HEK293 (cell line): Measurements from ENCODE around the gene TRIM62.

Source experiments
- CTCF ChIA-PET: fragments of 350-600 bp; formaldehyde crosslinking; extraction: SDS; loops from one replicate; lab custom pipeline; 2021; ENCODE audit warnings: antibody characterized with exemption; lab: Yijun Ruan, JAX
- POLR2A ChIA-PET: fragments of 300-600 bp; formaldehyde crosslinking; extraction: SDS; loops from one replicate; lab custom pipeline; 2020; ENCODE audit warnings: antibody characterized with exemption, inconsistent platforms; lab: Yijun Ruan, JAX
- H3K27ac ChIP-seq: fragments of 200-500 bp; sonication (Bioruptor generic); 2 replicates; pipeline ENCODE4 v1.5.1; 2014; ENCODE audit warnings: low read depth, low read length, control low read depth, inconsistent platforms; ENCODE audit errors: extremely low read depth
- H3K36me3 ChIP-seq, 2 experiments: fragments of 200-500 bp in 1 of 2; sonication (Bioruptor generic) in 1 of 2; 1 replicate in 1 of 2; 2 replicates in 1 of 2; pipeline ENCODE4 v1.5.1; 2014 to 2017; ENCODE audit warnings: inconsistent platforms in 2 of 2, low read length in 2 of 2; ENCODE audit not compliant: control insufficient read depth in 2 of 2, insufficient read depth in 1 of 2
- H3K4me1 ChIP-seq: fragments of 200-500 bp; sonication (Bioruptor generic); 2 replicates; pipeline ENCODE4 v1.5.1; 2014; ENCODE audit warnings: mild to moderate bottlenecking, low read length, inconsistent platforms; ENCODE audit not compliant: control insufficient read depth, insufficient read depth
- H3K4me3 ChIP-seq: 2 replicates; pipeline ENCODE4 v1.5.1; 2011; ENCODE audit warnings: low read depth, mild to moderate bottlenecking, control low read depth, low read length, moderate library complexity
- H3K9me3 ChIP-seq: fragments of 200-500 bp; sonication (Bioruptor generic); 2 replicates; pipeline ENCODE4 v1.5.1; 2014; ENCODE audit warnings: low read depth, low read length, inconsistent platforms; ENCODE audit not compliant: control insufficient read depth, insufficient read depth
- GLIS2 ChIP-seq: fragments of 450-650 bp; formaldehyde crosslinking; IDR thresholded peaks from 2 replicates; pipeline ENCODE4 v1.5.1; 2016; ENCODE audit warnings: missing biosample characterization, missing genetic modification characterization
- ZFP3 ChIP-seq: fragments of 450-650 bp; formaldehyde crosslinking; IDR thresholded peaks from 2 replicates; pipeline ENCODE4 v1.5.1; 2016; ENCODE audit warnings: low read depth, missing biosample characterization, missing genetic modification characterization
- ZIC2 ChIP-seq: fragments of 450-650 bp; formaldehyde crosslinking; IDR thresholded peaks from 2 replicates; pipeline ENCODE4 v1.5.1; 2016; ENCODE audit warnings: missing biosample characterization, missing genetic modification characterization
- ZNF16 ChIP-seq: fragments of 450-650 bp; formaldehyde crosslinking; IDR thresholded peaks from 2 replicates; pipeline ENCODE4 v1.5.1; 2016; ENCODE audit warnings: low read depth, missing biosample characterization, missing genetic modification characterization
- ZNF19 ChIP-seq: fragments of 450-650 bp; formaldehyde crosslinking; IDR thresholded peaks from 2 replicates; pipeline ENCODE4; 2016; ENCODE audit warnings: missing biosample characterization, missing genetic modification characterization, low read depth
- ZNF239 ChIP-seq: fragments of 450-650 bp; formaldehyde crosslinking; IDR thresholded peaks from 2 replicates; pipeline ENCODE4 v1.5.1; 2016; ENCODE audit warnings: missing biosample characterization, missing genetic modification characterization
- ZNF354C ChIP-seq: fragments of 450-650 bp; formaldehyde crosslinking; IDR thresholded peaks from 2 replicates; pipeline ENCODE4 v1.5.1; 2016; ENCODE audit warnings: missing biosample characterization, missing genetic modification characterization, low read depth, borderline replicate concordance
- ZNF548 ChIP-seq: fragments of 450-650 bp; formaldehyde crosslinking; IDR thresholded peaks from 2 replicates; pipeline ENCODE4 v1.5.1; 2016; ENCODE audit warnings: missing biosample characterization, missing genetic modification characterization
- ZNF600 ChIP-seq: fragments of 450-650 bp; formaldehyde crosslinking; IDR thresholded peaks from 2 replicates; pipeline ENCODE4 v1.5.1; 2016; ENCODE audit warnings: missing biosample characterization, missing genetic modification characterization
- ZNF658 ChIP-seq: fragments of 450-650 bp; formaldehyde crosslinking; IDR thresholded peaks from 2 replicates; pipeline ENCODE4; 2016; ENCODE audit warnings: missing biosample characterization, missing genetic modification characterization
- ZNF677 ChIP-seq: fragments of 450-650 bp; IDR thresholded peaks from 2 replicates; pipeline ENCODE4 v1.5.0; 2018; ENCODE audit warnings: missing biosample characterization, mild to moderate bottlenecking, missing genetic modification characterization, moderate library complexity
- TF ChIP-seq, protein P1 (sequence below): fragments of 450-650 bp; formaldehyde crosslinking; IDR thresholded peaks from 2 replicates; pipeline ENCODE4 v1.5.1; 2016; ENCODE audit warnings: missing biosample characterization, missing genetic modification characterization
- TF ChIP-seq, protein P2 (sequence below): fragments of 450-650 bp; formaldehyde crosslinking; IDR thresholded peaks from 2 replicates; pipeline ENCODE4 v1.5.1; 2016; ENCODE audit warnings: missing biosample characterization, missing genetic modification characterization
- TF ChIP-seq, protein P3 (sequence below): fragments of 450-650 bp; formaldehyde crosslinking; IDR thresholded peaks from 2 replicates; pipeline ENCODE4 v1.5.1; 2017; ENCODE audit warnings: missing biosample characterization, missing genetic modification characterization

The TRIM62 gene

DNA sequence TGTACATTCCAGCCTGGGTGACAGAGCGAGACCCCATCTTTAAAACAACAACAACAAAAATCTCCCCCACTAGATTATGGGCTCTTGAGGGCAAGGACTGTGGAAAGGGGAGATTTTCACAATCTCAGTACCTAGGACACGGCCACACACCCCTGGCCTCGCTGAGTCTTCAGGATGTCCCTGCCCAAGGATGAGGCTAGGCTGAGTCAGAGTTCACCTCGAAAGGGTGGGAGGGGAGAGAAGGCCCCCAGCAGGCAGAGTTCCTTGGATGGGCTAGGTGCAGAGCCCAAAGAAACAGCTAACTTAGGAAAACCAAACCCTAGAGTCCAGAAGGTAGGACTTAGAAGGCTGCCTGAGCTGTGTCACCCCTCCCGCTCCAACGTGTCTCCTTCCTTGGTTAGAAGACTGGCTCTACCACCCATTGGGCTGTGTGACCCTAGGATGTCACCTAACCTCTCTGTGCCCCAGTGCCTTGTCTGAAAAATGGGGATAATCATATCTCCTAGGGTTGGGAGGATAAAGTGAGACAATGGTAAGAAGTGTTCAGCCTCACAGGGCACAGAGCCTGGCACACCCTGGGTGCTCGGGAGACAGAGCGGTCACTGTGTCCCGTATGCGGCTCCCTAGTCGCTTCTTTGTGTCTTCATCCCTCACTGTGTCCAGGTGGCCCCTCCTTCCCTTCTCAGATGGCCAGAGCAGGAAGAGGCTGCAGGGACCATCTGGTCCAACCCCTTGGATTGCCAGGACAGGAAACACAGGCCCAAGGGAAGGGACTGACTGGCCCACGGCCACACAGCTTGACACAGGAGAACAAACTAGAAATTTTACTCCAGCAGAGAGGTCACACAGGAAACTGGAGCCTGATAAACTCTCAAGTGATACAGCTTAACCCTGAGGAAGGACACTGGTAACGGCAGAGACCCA lies 11.2 kb downstream of the TRIM62 start (continued):
- TF ChIP-seq, protein P1, sequence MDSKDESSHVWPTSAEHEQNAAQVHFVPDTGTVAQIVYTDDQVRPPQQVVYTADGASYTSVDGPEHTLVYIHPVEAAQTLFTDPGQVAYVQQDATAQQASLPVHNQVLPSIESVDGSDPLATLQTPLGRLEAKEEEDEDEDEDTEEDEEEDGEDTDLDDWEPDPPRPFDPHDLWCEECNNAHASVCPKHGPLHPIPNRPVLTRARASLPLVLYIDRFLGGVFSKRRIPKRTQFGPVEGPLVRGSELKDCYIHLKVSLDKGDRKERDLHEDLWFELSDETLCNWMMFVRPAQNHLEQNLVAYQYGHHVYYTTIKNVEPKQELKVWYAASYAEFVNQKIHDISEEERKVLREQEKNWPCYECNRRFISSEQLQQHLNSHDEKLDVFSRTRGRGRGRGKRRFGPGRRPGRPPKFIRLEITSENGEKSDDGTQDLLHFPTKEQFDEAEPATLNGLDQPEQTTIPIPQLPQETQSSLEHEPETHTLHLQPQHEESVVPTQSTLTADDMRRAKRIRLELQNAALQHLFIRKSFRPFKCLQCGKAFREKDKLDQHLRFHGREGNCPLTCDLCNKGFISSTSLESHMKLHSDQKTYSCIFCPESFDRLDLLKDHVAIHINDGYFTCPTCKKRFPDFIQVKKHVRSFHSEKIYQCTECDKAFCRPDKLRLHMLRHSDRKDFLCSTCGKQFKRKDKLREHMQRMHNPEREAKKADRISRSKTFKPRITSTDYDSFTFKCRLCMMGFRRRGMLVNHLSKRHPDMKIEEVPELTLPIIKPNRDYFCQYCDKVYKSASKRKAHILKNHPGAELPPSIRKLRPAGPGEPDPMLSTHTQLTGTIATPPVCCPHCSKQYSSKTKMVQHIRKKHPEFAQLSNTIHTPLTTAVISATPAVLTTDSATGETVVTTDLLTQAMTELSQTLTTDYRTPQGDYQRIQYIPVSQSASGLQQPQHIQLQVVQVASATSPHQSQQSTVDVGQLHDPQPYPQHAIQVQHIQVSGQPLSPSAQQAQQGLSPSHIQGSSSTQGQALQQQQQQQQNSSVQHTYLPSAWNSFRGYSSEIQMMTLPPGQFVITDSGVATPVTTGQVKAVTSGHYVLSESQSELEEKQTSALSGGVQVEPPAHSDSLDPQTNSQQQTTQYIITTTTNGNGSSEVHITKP (tag by site-specific recombination), result peak; percentile 26; the same call in 1 of the 2 replicates
- TF ChIP-seq ZFP3 (tag by site-specific recombination), result no peak
- TF ChIP-seq, all 188 proteins: peak for 2

DNA sequence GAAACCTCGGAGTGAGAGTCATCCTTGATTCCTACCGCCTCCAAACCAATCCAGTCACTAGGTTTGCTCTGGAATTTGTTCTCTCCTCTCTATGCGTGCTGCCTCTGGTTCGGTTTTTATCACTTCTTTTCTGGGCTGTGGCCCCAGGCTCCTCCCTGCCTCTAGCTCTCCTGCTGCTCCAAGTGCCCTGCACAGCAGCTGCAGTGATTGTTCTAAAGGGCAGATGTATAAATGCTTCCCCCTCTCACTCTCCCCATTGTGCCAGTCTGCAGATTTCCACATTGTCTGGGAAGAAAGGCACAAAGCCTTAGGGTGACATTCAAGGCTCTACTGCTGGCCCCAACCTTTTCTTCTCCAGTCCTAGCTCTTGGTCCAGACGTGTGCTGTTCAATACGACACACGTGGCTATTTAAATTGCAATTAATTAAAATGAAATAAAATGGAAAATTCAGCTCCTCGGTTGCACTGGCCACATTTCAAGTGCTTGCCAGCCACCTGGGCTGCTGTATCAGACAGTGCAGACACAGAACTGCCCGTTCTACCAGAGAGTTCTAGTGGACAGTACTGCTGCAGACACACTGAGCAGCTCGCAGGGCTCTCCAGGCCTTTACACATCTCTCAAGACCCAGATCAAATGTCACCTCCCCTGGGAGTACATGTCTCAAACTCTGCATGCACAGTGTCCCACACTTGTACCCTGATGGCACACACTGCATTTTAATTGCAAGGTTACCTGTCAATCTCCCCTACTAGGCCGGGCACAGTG lies 12.4 kb downstream of the TRIM62 start:
- Histone ChIP-seq H3K9me3 (no peaks in the 10 kb centered on the region; the same call in 1 of the 2 replicates), H3K36me3 (no peaks in the 10 kb centered on the region), H3K4me3 (no peak overlapping the region), H3K4me1 (no peaks in the 10 kb centered on the region), H3K27ac (no peak overlapping the region)
- ChIA-PET CTCF (no interaction called here), POLR2A (no interaction called here)
- TF ChIP-seq, protein P2, sequence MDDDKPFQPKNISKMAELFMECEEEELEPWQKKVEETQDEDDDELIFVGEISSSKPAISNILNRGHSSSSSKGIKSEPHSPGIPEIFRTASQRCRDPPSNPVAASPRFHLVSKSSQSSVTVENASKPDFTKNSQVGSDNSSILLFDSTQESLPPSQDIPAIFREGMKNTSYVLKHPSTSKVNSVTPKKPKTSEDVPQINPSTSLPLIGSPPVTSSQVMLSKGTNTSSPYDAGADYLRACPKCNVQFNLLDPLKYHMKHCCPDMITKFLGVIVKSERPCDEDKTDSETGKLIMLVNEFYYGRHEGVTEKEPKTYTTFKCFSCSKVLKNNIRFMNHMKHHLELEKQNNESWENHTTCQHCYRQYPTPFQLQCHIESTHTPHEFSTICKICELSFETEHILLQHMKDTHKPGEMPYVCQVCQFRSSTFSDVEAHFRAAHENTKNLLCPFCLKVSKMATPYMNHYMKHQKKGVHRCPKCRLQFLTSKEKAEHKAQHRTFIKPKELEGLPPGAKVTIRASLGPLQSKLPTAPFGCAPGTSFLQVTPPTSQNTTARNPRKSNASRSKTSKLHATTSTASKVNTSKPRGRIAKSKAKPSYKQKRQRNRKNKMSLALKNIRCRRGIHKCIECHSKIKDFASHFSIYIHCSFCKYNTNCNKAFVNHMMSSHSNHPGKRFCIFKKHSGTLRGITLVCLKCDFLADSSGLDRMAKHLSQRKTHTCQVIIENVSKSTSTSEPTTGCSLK, result no peak
- TF ChIP-seq ZNF600 (tag by site-specific recombination) (0 out of 2 replicates have a peak, but pooled peaks have one; percentile 29), ZIC2 (peak; percentile 53)

DNA sequence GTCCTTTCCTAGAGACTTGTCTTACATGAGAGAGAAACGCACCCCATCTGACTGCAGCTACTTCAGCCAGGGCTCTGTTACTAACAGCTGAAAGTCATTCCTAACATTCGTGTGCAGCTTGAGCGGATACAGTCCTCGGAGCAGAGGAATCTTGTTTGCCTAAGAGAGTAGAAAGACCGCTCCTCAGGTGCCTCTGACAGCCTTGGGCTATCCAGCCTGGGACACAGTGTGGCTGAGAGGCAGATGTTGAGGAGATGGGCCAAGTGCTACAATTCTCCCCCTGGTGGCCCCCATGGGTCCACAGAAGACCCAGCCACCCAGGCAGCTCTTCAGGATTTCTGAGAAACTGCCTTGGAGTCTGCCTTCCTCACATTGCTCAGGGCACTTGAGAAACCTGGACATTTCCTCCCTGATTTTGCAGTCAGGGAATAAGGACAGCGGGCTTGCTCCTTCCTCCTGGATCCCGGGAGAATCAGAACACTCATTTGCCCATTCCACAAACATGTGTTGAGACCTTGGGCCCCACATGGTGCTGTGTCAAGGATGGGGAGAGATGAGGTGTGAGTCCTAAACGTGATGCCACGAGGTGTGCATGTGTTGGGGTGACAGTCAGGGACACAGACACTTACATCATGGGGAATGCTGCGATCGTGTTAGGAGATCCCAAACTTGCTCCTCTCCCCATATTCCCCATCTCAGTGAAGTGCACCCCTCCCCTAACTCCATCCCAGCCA lies 13.1 kb downstream of the TRIM62 start:
- Histone ChIP-seq H3K4me3 (no peak overlapping the region), H3K27ac (no peak overlapping the region), H3K36me3 (no peaks in the 10 kb centered on the region), H3K4me1 (no peaks in the 10 kb centered on the region), H3K9me3 (no peaks in the 10 kb centered on the region; the same call in 1 of the 2 replicates)
- ChIA-PET POLR2A (no interaction called here), CTCF (interaction anchor here (0.7 kb wide), 1 partner anchor 21 kb away, joined by 3 read pairs; no protein-coding TSS in a partner anchor)
- TF ChIP-seq GLIS2 (tag by site-specific recombination), result no peak
- no peak for TF ChIP-seq ZNF19 (tag by site-specific recombination)
- TF ChIP-seq ZNF16, result no peak
- no peak for TF ChIP-seq ZNF677 (tag by site-specific recombination)
- TF ChIP-seq ZNF239 (tag by site-specific recombination), result no peak
- TF ChIP-seq ZNF354C, result no peak
- TF ChIP-seq ZNF658 (tag by site-specific recombination), result no peak
- TF ChIP-seq, protein P3, sequence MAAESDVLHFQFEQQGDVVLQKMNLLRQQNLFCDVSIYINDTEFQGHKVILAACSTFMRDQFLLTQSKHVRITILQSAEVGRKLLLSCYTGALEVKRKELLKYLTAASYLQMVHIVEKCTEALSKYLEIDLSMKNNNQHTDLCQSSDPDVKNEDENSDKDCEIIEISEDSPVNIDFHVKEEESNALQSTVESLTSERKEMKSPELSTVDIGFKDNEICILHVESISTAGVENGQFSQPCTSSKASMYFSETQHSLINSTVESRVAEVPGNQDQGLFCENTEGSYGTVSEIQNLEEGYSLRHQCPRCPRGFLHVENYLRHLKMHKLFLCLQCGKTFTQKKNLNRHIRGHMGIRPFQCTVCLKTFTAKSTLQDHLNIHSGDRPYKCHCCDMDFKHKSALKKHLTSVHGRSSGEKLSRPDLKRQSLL (tag by site-specific recombination), result no peak
- TF ChIP-seq ZNF548 (tag by site-specific recombination), result no peak
